WTC11 (cell line): ENCODE measurements around the gene ANKRD11. TPM values are rescaled to one million over a fixed set of nuclear protein-coding genes. Genes with fewer than 3 reads are reported as not detected.

Experiments
- ATAC-seq: fragments of 200-7000 bp; cut with Tn5 transposase; 2 replicates; pipeline ENCODE4 v1.10.0; 2021; ENCODE audit warnings: mild to moderate bottlenecking, moderate library complexity
- CTCF ChIA-PET: fragments of 300-600 bp; sonication (Branson Sonifier 250); formaldehyde crosslinking; loops from one replicate; lab custom pipeline; 2021; ENCODE audit warnings: antibody characterized with exemption; lab: Charles Lee
- POLR2A ChIA-PET: fragments of 350-600 bp; sonication (Branson Sonifier 250); formaldehyde crosslinking; loops from one replicate; lab custom pipeline; 2021; ENCODE audit warnings: antibody characterized with exemption; lab: Charles Lee
- DNase-seq: peaks from one replicate; pipeline ENCODE4 v3.0.0; 2021; ENCODE audit warnings: low spot score
- H3K27ac Mint-ChIP-seq: 2 replicates; pipeline ENCODE4 v1.8.0; 2021; ENCODE audit warnings: mixed read lengths
- H3K27me3 Mint-ChIP-seq: 2 replicates; pipeline ENCODE4 v1.8.0; 2021; ENCODE audit warnings: low read depth, mild to moderate bottlenecking, moderate library complexity, mixed read lengths
- H3K36me3 Mint-ChIP-seq: 2 replicates; pipeline ENCODE4 v1.8.0; 2021; ENCODE audit warnings: mixed read lengths
- H3K4me1 Mint-ChIP-seq: 2 replicates; pipeline ENCODE4 v1.8.0; 2022; ENCODE audit warnings: mixed read lengths
- H3K4me3 Mint-ChIP-seq: 2 replicates; pipeline ENCODE4 v1.8.0; 2021; ENCODE audit warnings: mild to moderate bottlenecking, moderate library complexity, mixed read lengths
- H3K9me3 Mint-ChIP-seq: 2 replicates; pipeline ENCODE4 v1.8.0; 2021; ENCODE audit warnings: mixed read lengths
- ATF1 ChIP-seq: sonication (generic); formaldehyde crosslinking; IDR thresholded peaks from 2 replicates; pipeline ENCODE4 v1.8.1; 2023; ENCODE audit warnings: mild to moderate bottlenecking, moderate library complexity, missing genetic modification reagents
- CREM ChIP-seq: sonication (generic); formaldehyde crosslinking; IDR thresholded peaks from 2 replicates; pipeline ENCODE4 v1.8.1; 2022; ENCODE audit warnings: mild to moderate bottlenecking, missing genetic modification reagents, moderate library complexity
- E2F1 ChIP-seq: sonication (generic); formaldehyde crosslinking; IDR thresholded peaks from 2 replicates; pipeline ENCODE4 v1.8.0; 2022; ENCODE audit warnings: mild to moderate bottlenecking, missing genetic modification reagents
- ELF4 ChIP-seq: sonication (generic); formaldehyde crosslinking; IDR thresholded peaks from 2 replicates; pipeline ENCODE4 v1.8.1; 2022; ENCODE audit warnings: low read depth, mild to moderate bottlenecking, moderate library complexity, missing genetic modification reagents
- ESRRA ChIP-seq: sonication (generic); formaldehyde crosslinking; IDR thresholded peaks from 2 replicates; pipeline ENCODE4 v1.8.1; 2022; ENCODE audit warnings: mild to moderate bottlenecking, missing genetic modification reagents, borderline replicate concordance
- FOXJ3 ChIP-seq: sonication (generic); formaldehyde crosslinking; IDR thresholded peaks from 2 replicates; pipeline ENCODE4 v1.9.0; 2021; ENCODE audit warnings: missing genetic modification reagents, mild to moderate bottlenecking, borderline replicate concordance
- GRHL2 ChIP-seq: fragments of 250-450 bp; sonication (Bioruptor Pico); IDR thresholded peaks from 2 replicates; pipeline ENCODE4 v1.8.0; 2022; ENCODE audit warnings: mild to moderate bottlenecking, moderate library complexity; ENCODE audit not compliant: insufficient replicate concordance, severe bottlenecking
- IRF2 ChIP-seq: sonication (generic); formaldehyde crosslinking; IDR thresholded peaks from 2 replicates; pipeline ENCODE4 v1.8.0; 2022; ENCODE audit warnings: low read depth, missing genetic modification reagents, borderline replicate concordance
- MAX ChIP-seq: sonication (generic); formaldehyde crosslinking; IDR thresholded peaks from 2 replicates; pipeline ENCODE4 v1.8.0; 2022; ENCODE audit warnings: mild to moderate bottlenecking, missing genetic modification reagents
- MXD4 ChIP-seq: fragments of 250-450 bp; sonication (Bioruptor Pico); IDR thresholded peaks from 2 replicates; pipeline ENCODE4 v1.8.0; 2021; ENCODE audit warnings: mild to moderate bottlenecking, moderate library complexity, borderline replicate concordance
- NFE2L1 ChIP-seq: sonication (generic); formaldehyde crosslinking; IDR thresholded peaks from 2 replicates; pipeline ENCODE4 v1.8.1; 2023; ENCODE audit warnings: missing genetic modification reagents
- NR1H2 ChIP-seq: sonication (generic); formaldehyde crosslinking; IDR thresholded peaks from 2 replicates; pipeline ENCODE4 v1.9.0; 2021; ENCODE audit warnings: mild to moderate bottlenecking, moderate library complexity, missing genetic modification reagents
- RORB ChIP-seq: fragments of 250-450 bp; sonication (Bioruptor Pico); IDR thresholded peaks from 2 replicates; pipeline ENCODE4 v1.9.0; 2021; ENCODE audit warnings: mild to moderate bottlenecking
- SMAD4 ChIP-seq: sonication (generic); formaldehyde crosslinking; IDR thresholded peaks from 2 replicates; pipeline ENCODE4 v1.8.0; 2022; ENCODE audit warnings: mild to moderate bottlenecking, missing genetic modification reagents
- ZNF281 ChIP-seq: sonication (generic); formaldehyde crosslinking; IDR thresholded peaks from 2 replicates; pipeline ENCODE4 v1.8.0; 2023; ENCODE audit warnings: mild to moderate bottlenecking, missing genetic modification reagents
- ZNF317 ChIP-seq: sonication (generic); formaldehyde crosslinking; IDR thresholded peaks from 2 replicates; pipeline ENCODE4 v1.8.1; 2023; ENCODE audit warnings: low read depth, mild to moderate bottlenecking, moderate library complexity, missing genetic modification reagents, borderline replicate concordance
- ZNF423 ChIP-seq: fragments of 250-450 bp; sonication (Bioruptor Pico); IDR thresholded peaks from 2 replicates; pipeline ENCODE4 v2.1.2; 2022; ENCODE audit warnings: mild to moderate bottlenecking, moderate library complexity
- ZNF532 ChIP-seq: fragments of 250-450 bp; sonication (Bioruptor Pico); IDR thresholded peaks from 2 replicates; pipeline ENCODE4 v1.9.0; 2021; ENCODE audit warnings: mild to moderate bottlenecking, borderline replicate concordance
- total RNA-seq: library from RNA; stranded (reverse); gene quantifications from 3 replicates; pipeline ENCODE4 v1.2.3, GENCODE V29; 2021
- TF ChIP-seq, protein P1 (sequence below): sonication (generic); formaldehyde crosslinking; IDR thresholded peaks from 2 replicates; pipeline ENCODE4 v1.8.1; 2023; ENCODE audit warnings: mild to moderate bottlenecking, missing genetic modification reagents, moderate library complexity
- TF ChIP-seq, protein P2 (sequence below): sonication (generic); formaldehyde crosslinking; IDR thresholded peaks from 2 replicates; pipeline ENCODE4 v1.8.1; 2023; ENCODE audit warnings: mild to moderate bottlenecking, missing genetic modification reagents, moderate library complexity

Gene ANKRD11
- total RNA-seq, 1 experiment from 2014 or later, result 184 TPM

- Mint-ChIP-seq H3K9me3 (no peaks in the 10 kb centered on the region), H3K27ac (peak overlapping the region; percentile 99), H3K4me1 (peaks cover 72% of the 10 kb centered on the region), H3K27me3 (no peaks in the 10 kb centered on the region), H3K4me3 (peak overlapping the region; percentile 41), H3K36me3 (peaks cover 11% of the 10 kb centered on the region)
- DNase-seq, result no peak
- no peak for ATAC-seq
- TF ChIP-seq ZNF423, result no peak
- TF ChIP-seq, protein P1, sequence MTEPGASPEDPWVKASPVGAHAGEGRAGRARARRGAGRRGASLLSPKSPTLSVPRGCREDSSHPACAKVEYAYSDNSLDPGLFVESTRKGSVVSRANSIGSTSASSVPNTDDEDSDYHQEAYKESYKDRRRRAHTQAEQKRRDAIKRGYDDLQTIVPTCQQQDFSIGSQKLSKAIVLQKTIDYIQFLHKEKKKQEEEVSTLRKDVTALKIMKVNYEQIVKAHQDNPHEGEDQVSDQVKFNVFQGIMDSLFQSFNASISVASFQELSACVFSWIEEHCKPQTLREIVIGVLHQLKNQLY (CRISPR knock-in tag), result no peak
- no peak for TF ChIP-seq CREM (CRISPR knock-in tag)
- TF ChIP-seq ZNF317 (CRISPR knock-in tag), result peak; percentile 99
- no peak for TF ChIP-seq ELF4 (CRISPR knock-in tag)
- TF ChIP-seq IRF2 (CRISPR knock-in tag), result no peak
- CTCF ChIA-PET, result interaction anchor here (0.7 to 8.2 kb wide), 21 partner anchors 9 to 555 kb away, joined by 3 to 89 read pairs (median 6); no protein-coding TSS in a partner anchor
- POLR2A ChIA-PET, result no interaction called here
Measured at GRCh38 chr16:89292443-89293078, 197.8 kb downstream of the ANKRD11 start.

DNA sequence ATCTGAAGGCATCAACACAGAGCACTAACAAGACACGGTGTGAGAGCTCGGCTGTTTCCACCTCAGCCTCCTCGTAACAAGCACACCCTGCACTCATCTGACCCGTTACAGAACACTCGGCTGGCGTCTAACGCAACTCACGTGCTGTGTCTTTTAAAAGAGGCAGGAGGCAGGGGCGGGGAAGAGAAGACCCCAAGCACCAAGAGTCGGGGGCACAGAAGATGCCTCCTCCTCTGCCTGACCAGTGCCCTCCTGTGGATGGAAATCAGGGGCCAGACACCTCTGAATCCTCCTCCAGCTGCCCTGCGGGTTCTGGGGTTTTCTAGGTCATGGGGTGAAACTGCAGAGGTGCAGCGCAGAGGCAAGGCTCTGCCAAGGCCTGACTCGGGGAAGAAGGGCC is 198.6 kb downstream of the ANKRD11 start:
- DNase-seq, result no peak
- TF ChIP-seq SMAD4 (CRISPR knock-in tag) (no peak), GRHL2 (CRISPR knock-in tag) (no peak), ZNF317 (CRISPR knock-in tag) (no peak), NFE2L1 (CRISPR knock-in tag) (no peak; the same call in 1 of the 2 replicates), ATF1 (CRISPR knock-in tag) (no peak), MAX (CRISPR knock-in tag) (no peak), FOXJ3 (CRISPR knock-in tag) (no peak), NR1H2 (CRISPR knock-in tag) (no peak)
- TF ChIP-seq, protein P1 (CRISPR knock-in tag), result no peak
- TF ChIP-seq, protein P2, sequence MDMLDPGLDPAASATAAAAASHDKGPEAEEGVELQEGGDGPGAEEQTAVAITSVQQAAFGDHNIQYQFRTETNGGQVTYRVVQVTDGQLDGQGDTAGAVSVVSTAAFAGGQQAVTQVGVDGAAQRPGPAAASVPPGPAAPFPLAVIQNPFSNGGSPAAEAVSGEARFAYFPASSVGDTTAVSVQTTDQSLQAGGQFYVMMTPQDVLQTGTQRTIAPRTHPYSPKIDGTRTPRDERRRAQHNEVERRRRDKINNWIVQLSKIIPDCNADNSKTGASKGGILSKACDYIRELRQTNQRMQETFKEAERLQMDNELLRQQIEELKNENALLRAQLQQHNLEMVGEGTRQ, result no peak
- ATAC-seq, result no peak
- peaks cover 64% of the 10 kb centered on the region for H3K4me1 Mint-ChIP-seq
- ChIA-PET CTCF (interaction anchor here (0.6 to 8.2 kb wide), 2 partner anchors 8 to 16 kb away, joined by 3 to 89 read pairs; no protein-coding TSS in a partner anchor), POLR2A (no interaction called here)
- H3K27me3 Mint-ChIP-seq, result no peaks in the 10 kb centered on the region
- peak overlapping the region; percentile 99 for H3K27ac Mint-ChIP-seq
- no peaks in the 10 kb centered on the region for H3K9me3 Mint-ChIP-seq
- H3K36me3 Mint-ChIP-seq, result peaks cover 14% of the 10 kb centered on the region
- H3K4me3 Mint-ChIP-seq, result peak overlapping the region; percentile 2

DNA sequence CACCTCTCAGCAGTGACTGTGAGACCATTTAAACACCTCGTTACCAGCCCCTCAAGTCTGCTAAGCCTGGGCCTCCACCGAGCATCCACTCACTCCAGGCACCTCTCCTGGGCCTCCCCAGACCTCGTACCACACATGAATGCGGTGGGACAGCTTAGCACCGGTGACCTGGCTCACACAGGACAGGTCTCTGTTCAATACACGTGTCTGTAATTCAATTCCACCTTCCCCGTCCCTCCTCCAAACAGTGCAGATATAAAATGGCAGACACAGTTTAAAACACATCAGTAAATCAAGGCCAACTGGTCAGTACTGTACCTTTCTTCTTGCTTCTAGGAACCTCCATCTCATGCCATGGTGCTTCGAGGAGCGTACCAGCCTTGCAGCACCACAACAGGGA is 199.0 kb downstream of the ANKRD11 start:
- Mint-ChIP-seq H3K4me3 (peak overlapping the region; percentile 2), H3K27me3 (no peaks in the 10 kb centered on the region), H3K36me3 (peaks cover 15% of the 10 kb centered on the region), H3K4me1 (peaks cover 60% of the 10 kb centered on the region), H3K27ac (peak overlapping the region; percentile 99), H3K9me3 (no peaks in the 10 kb centered on the region)
- CTCF ChIA-PET, result interaction anchor here (0.6 to 8.2 kb wide), 4 partner anchors 9 to 103 kb away, joined by 3 to 89 read pairs (median 3); no protein-coding TSS in a partner anchor
- DNase-seq (no peak), ATAC-seq (peak; percentile 2)
- POLR2A ChIA-PET, result no interaction called here
- no peak for TF ChIP-seq ZNF532 (CRISPR knock-in tag)
- TF ChIP-seq ELF4 (CRISPR knock-in tag), result no peak
- no peak for TF ChIP-seq MXD4
- TF ChIP-seq E2F1 (CRISPR knock-in tag), result no peak
- TF ChIP-seq ZNF281 (CRISPR knock-in tag), result no peak
- no peak for TF ChIP-seq ESRRA (CRISPR knock-in tag)
- no peak for TF ChIP-seq RORB
